Measurements from ENCODE around the gene MRPL16. TPM values are rescaled to one million over a fixed set of nuclear protein-coding genes. Genes with fewer than 3 reads are reported as not detected.

MRPL16 gene
- total RNA-seq, 1 experiment from 2014 or later: 59.8 TPM

GRCh38 chr11:59783632-59784090 is 26.9 kb downstream of the MRPL16 start:
- DNase-seq (ENCODE audit: low read depth, low spot score): no peak
- in situ Hi-C loops (cut with HindIII; ENCODE audit: low pct_unique_long_range_greater_than_20kb, low sequenced_read_pairs): no loop called here

GRCh38 chr11:59782080-59782479 is 28.5 kb downstream of the MRPL16 start:
- no peak for DNase-seq (ENCODE audit: low read depth, low spot score)
- in situ Hi-C loops (cut with HindIII; ENCODE audit: low pct_unique_long_range_greater_than_20kb, low sequenced_read_pairs): no loop called here

- in situ Hi-C loops (cut with HindIII; ENCODE audit: low pct_unique_long_range_greater_than_20kb, low sequenced_read_pairs): no loop called here
- no peak for DNase-seq (ENCODE audit: low read depth, low spot score)
These were observed 31.1 kb downstream of the MRPL16 start for GRCh38 chr11:59779487-59779886.

- no peak for DNase-seq (ENCODE audit: low read depth, low spot score)
These were observed 32.5 kb downstream of the MRPL16 start for GRCh38 chr11:59778122-59778521.

GRCh38 chr11:59777104-59777503 is 33.5 kb downstream of the MRPL16 start:
- DNase-seq (ENCODE audit: low read depth, low spot score): no peak
- in situ Hi-C loops (cut with HindIII; ENCODE audit: low pct_unique_long_range_greater_than_20kb, low sequenced_read_pairs): no loop called here

More at GRCh38 chr11:59778122-59778521, 32.5 kb downstream of the MRPL16 start:
- in situ Hi-C loops (cut with HindIII; ENCODE audit: low pct_unique_long_range_greater_than_20kb, low sequenced_read_pairs): no loop called here

- no peak for DNase-seq (ENCODE audit: low read depth, low spot score)
These were observed 34.1 kb downstream of the MRPL16 start for GRCh38 chr11:59776210-59777066.

GRCh38 chr11:59773083-59773440 is 37.5 kb downstream of the MRPL16 start:
- DNase-seq (ENCODE audit: low read depth, low spot score): no peak
- in situ Hi-C loops (cut with HindIII; ENCODE audit: low pct_unique_long_range_greater_than_20kb, low sequenced_read_pairs): no loop called here

More at GRCh38 chr11:59776210-59777066, 34.1 kb downstream of the MRPL16 start:
- in situ Hi-C loops (cut with HindIII; ENCODE audit: low pct_unique_long_range_greater_than_20kb, low sequenced_read_pairs): no loop called here

GRCh38 chr11:59771605-59772004 is 39.0 kb downstream of the MRPL16 start:
- DNase-seq (ENCODE audit: low read depth, low spot score): no peak
- in situ Hi-C loops (cut with HindIII; ENCODE audit: low pct_unique_long_range_greater_than_20kb, low sequenced_read_pairs): no loop called here

GRCh38 chr11:59770869-59771268 is 39.7 kb downstream of the MRPL16 start:
- in situ Hi-C loops (cut with HindIII; ENCODE audit: low pct_unique_long_range_greater_than_20kb, low sequenced_read_pairs): no loop called here
- DNase-seq (ENCODE audit: low read depth, low spot score): no peak

GRCh38 chr11:59770319-59770718 is 40.3 kb downstream of the MRPL16 start:
- no peak for DNase-seq (ENCODE audit: low read depth, low spot score)
- in situ Hi-C loops (cut with HindIII; ENCODE audit: low pct_unique_long_range_greater_than_20kb, low sequenced_read_pairs): no loop called here

- no peak for DNase-seq (ENCODE audit: low read depth, low spot score)
- in situ Hi-C loops (cut with HindIII; ENCODE audit: low pct_unique_long_range_greater_than_20kb, low sequenced_read_pairs): no loop called here
These were observed 40.8 kb downstream of the MRPL16 start for GRCh38 chr11:59769828-59770227.

GRCh38 chr11:59769111-59769510 is 41.5 kb downstream of the MRPL16 start:
- in situ Hi-C loops (cut with HindIII; ENCODE audit: low pct_unique_long_range_greater_than_20kb, low sequenced_read_pairs): no loop called here
- DNase-seq (ENCODE audit: low read depth, low spot score): no peak

- in situ Hi-C loops (cut with HindIII; ENCODE audit: low pct_unique_long_range_greater_than_20kb, low sequenced_read_pairs): no loop called here
These were observed 43.4 kb downstream of the MRPL16 start for GRCh38 chr11:59767225-59767611.

GRCh38 chr11:59766542-59767224 is 43.9 kb downstream of the MRPL16 start:
- no peak for DNase-seq (ENCODE audit: low read depth, low spot score)
- in situ Hi-C loops (cut with HindIII; ENCODE audit: low pct_unique_long_range_greater_than_20kb, low sequenced_read_pairs): no loop called here

More at GRCh38 chr11:59767225-59767611, 43.4 kb downstream of the MRPL16 start:
- peak; percentile 68 for DNase-seq (ENCODE audit: low read depth, low spot score)

- no peak for DNase-seq (ENCODE audit: low read depth, low spot score)
- in situ Hi-C loops (cut with HindIII; ENCODE audit: low pct_unique_long_range_greater_than_20kb, low sequenced_read_pairs): no loop called here
These were observed 45.4 kb downstream of the MRPL16 start for GRCh38 chr11:59765068-59765735.

GRCh38 chr11:59761993-59762392 is 48.6 kb downstream of the MRPL16 start:
- no peak for DNase-seq (ENCODE audit: low read depth, low spot score)
- in situ Hi-C loops (cut with HindIII; ENCODE audit: low pct_unique_long_range_greater_than_20kb, low sequenced_read_pairs): no loop called here

- no peak for DNase-seq (ENCODE audit: low read depth, low spot score)
- in situ Hi-C loops (cut with HindIII; ENCODE audit: low pct_unique_long_range_greater_than_20kb, low sequenced_read_pairs): no loop called here
These were observed 49.8 kb downstream of the MRPL16 start for GRCh38 chr11:59760771-59761170.

GRCh38 chr11:59759900-59760299 is 50.7 kb downstream of the MRPL16 start:
- no peak for DNase-seq (ENCODE audit: low read depth, low spot score)
- in situ Hi-C loops (cut with HindIII; ENCODE audit: low pct_unique_long_range_greater_than_20kb, low sequenced_read_pairs): no loop called here
